ENCODE results near the gene PPP2R5C.

Gene PPP2R5C

GRCh38 chr14:101975231-101975630 is 213.7 kb downstream of the PPP2R5C start:
- DNase-seq: no peak

Data from CD4-positive, alpha-beta T cell treated with Interferon gamma for 1 hour (primary cell).